HepG2 (cell line): ENCODE results near the gene SNRNP35. TPM values are rescaled to one million over a fixed set of nuclear protein-coding genes. Genes with fewer than 3 reads are reported as not detected.

ENCODE experiments used
- ATAC-seq: fragments of 200-7000 bp; cut with Tn5 transposase; 3 replicates; pipeline ENCODE4 v1.9.1; 2020; ENCODE audit warnings: mild to moderate bottlenecking, moderate library complexity
- BruUV-seq: library from RNA; stranded (reverse); fragments of 400-500 nt; replicated peaks from 2 replicates; lab custom pipeline; 2021; lab: Mats Ljungman, UMichigan
- CTCF ChIA-PET: fragments of 300-600 bp; formaldehyde crosslinking; extraction: SDS; loops from one replicate; lab custom pipeline; 2021; ENCODE audit warnings: low total read pairs, inconsistent platforms, low intra/inter-chr PET ratio; lab: Yijun Ruan, JAX
- POLR2A ChIA-PET: fragments of 350-600 bp; sonication (Branson Sonifier 250); formaldehyde crosslinking; loops from one replicate; lab custom pipeline; 2020; ENCODE audit warnings: antibody characterized with exemption, inconsistent platforms; lab: Yijun Ruan, JAX
- DNase-seq: peaks from one replicate; pipeline ENCODE4 v3.0.0-alpha.2; 2015; ENCODE audit warnings: low spot score
- FAIRE-seq: peaks from 3 replicates; lab custom pipeline; 2011; peaks lifted over from hg19 to GRCh38; lab: Jason Lieb, UNC
- H2AFZ ChIP-seq: one replicate; pipeline ENCODE4 v1.6.1; 2011; ENCODE audit warnings: low read length, inconsistent platforms
- H3K27ac ChIP-seq: fragments of 300-600 bp; 3 replicates; pipeline ENCODE4 v1.8.0; 2011; ENCODE audit warnings: mixed run types, mild to moderate bottlenecking, mixed read lengths, low read length, inconsistent platforms; ENCODE audit not compliant: insufficient read depth; ENCODE audit errors: extremely low read length
- H3K27me3 ChIP-seq, 2 experiments: fragments of 200-600 bp in 1 of 2; 2 replicates in 1 of 2; 3 replicates in 1 of 2; pipeline versions ENCODE4 v1.6.0 to v1.8.0; 2011; ENCODE audit warnings: low read length in 2 of 2, mild to moderate bottlenecking in 2 of 2, moderate library complexity in 2 of 2, inconsistent platforms in 1 of 2; ENCODE audit not compliant: insufficient read depth in 2 of 2, control insufficient read depth in 1 of 2
- H3K36me3 ChIP-seq, 2 experiments: fragments of 200-600 bp in 1 of 2; replicated peaks in 1 of 2; 2 replicates in 1 of 2; 3 replicates in 1 of 2; pipeline versions ENCODE4 v1.5.1 to v1.8.0; 2011; ENCODE audit warnings: low read length in 2 of 2, inconsistent platforms in 1 of 2; ENCODE audit not compliant: insufficient read depth in 2 of 2, control insufficient read depth in 1 of 2
- H3K4me1 ChIP-seq: 2 replicates; pipeline ENCODE4 v1.5.1; 2012; ENCODE audit warnings: low read length, inconsistent platforms; ENCODE audit not compliant: insufficient read depth
- H3K4me2 ChIP-seq: 2 replicates; pipeline ENCODE4 v1.6.0; 2011; ENCODE audit warnings: low read depth, low read length, inconsistent platforms
- H3K4me3 ChIP-seq, 3 experiments: fragments of 200-600 bp in 1 of 3; sonication (generic), shearing (Covaris generic) in 1 of 3; replicated peaks in 1 of 3; 2 replicates each; pipeline ENCODE4 v1.5.1; 2011 to 2016; ENCODE audit warnings: low read length in 3 of 3, inconsistent platforms in 2 of 3, low read depth in 2 of 3, mild to moderate bottlenecking in 2 of 3, control low read depth in 1 of 3, mixed read lengths in 1 of 3; ENCODE audit not compliant: insufficient read depth in 1 of 3
- H3K79me2 ChIP-seq: one replicate; pipeline ENCODE4 v1.6.1; 2011; ENCODE audit warnings: low read length, inconsistent platforms; ENCODE audit not compliant: insufficient read depth
- H3K9ac ChIP-seq: 2 replicates; pipeline ENCODE4 v1.6.0; 2011; ENCODE audit warnings: mild to moderate bottlenecking, low read depth, low read length, inconsistent platforms; ENCODE audit not compliant: insufficient read depth
- H3K9me3 ChIP-seq: 2 replicates; pipeline ENCODE4 v1.5.1; 2012; ENCODE audit warnings: mild to moderate bottlenecking, low read length
- H4K20me1 ChIP-seq: 2 replicates; pipeline ENCODE4 v1.6.0; 2011; ENCODE audit warnings: inconsistent platforms, mild to moderate bottlenecking, low read length, moderate library complexity; ENCODE audit not compliant: insufficient read depth
- ADNP ChIP-seq: sonication (generic); formaldehyde crosslinking; IDR thresholded peaks from 2 replicates; pipeline ENCODE4 v1.4.0; 2020; ENCODE audit warnings: missing genetic modification reagents
- BRCA1 ChIP-seq: sonication (generic); formaldehyde crosslinking; IDR thresholded peaks from 2 replicates; pipeline ENCODE4 v1.4.0; 2020; ENCODE audit warnings: missing genetic modification reagents
- DZIP1 ChIP-seq: sonication (generic); formaldehyde crosslinking; IDR thresholded peaks from 2 replicates; pipeline ENCODE4 v1.5.0; 2020; ENCODE audit warnings: mild to moderate bottlenecking, missing genetic modification reagents
- EED ChIP-seq: sonication (generic); formaldehyde crosslinking; IDR thresholded peaks from 2 replicates; pipeline ENCODE4 v1.5.0; 2020; ENCODE audit warnings: mild to moderate bottlenecking, missing genetic modification reagents
- EHMT2 ChIP-seq: fragments of 200-600 bp; sonication (generic); IDR thresholded peaks from 2 replicates; pipeline ENCODE4 v1.7.0; 2017; ENCODE audit warnings: antibody characterized with exemption, low read depth, low read length, borderline replicate concordance
- FOXP1 ChIP-seq, 2 experiments: fragments of 450-650 bp in 1 of 2; IDR thresholded peaks; 2 replicates each; pipeline ENCODE4 v1.6.1; 2017 to 2018; ENCODE audit warnings: antibody characterized with exemption in 1 of 2
- GTF3A ChIP-seq: sonication (generic); formaldehyde crosslinking; conservative IDR thresholded peaks from 2 replicates; pipeline ENCODE4 v1.4.0; 2020; ENCODE audit warnings: mild to moderate bottlenecking, missing genetic modification reagents
- ISL2 ChIP-seq: sonication (generic); formaldehyde crosslinking; IDR thresholded peaks from 2 replicates; pipeline ENCODE4 v1.5.0; 2020; ENCODE audit warnings: missing genetic modification reagents
- NRL ChIP-seq: sonication (generic); formaldehyde crosslinking; IDR thresholded peaks from 2 replicates; pipeline ENCODE4 v1.5.0; 2020; ENCODE audit warnings: missing genetic modification reagents, mild to moderate bottlenecking, moderate library complexity, borderline replicate concordance
- PITX1 ChIP-seq: sonication (generic); formaldehyde crosslinking; IDR thresholded peaks from 2 replicates; pipeline ENCODE4 v1.5.1; 2020; ENCODE audit warnings: mild to moderate bottlenecking, missing genetic modification reagents
- RCOR2 ChIP-seq: IDR thresholded peaks from 2 replicates; pipeline ENCODE4 v1.6.1; 2016; ENCODE audit warnings: missing biosample characterization, missing genetic modification reagents
- SAFB2 ChIP-seq: sonication (generic); formaldehyde crosslinking; IDR thresholded peaks from 2 replicates; pipeline ENCODE4 v1.5.1; 2020; ENCODE audit warnings: missing genetic modification reagents, low read depth, mild to moderate bottlenecking, borderline replicate concordance
- THAP11 ChIP-seq: IDR thresholded peaks from 2 replicates; pipeline ENCODE4 v1.6.1; 2016; ENCODE audit warnings: missing biosample characterization, missing genetic modification reagents
- ZNF264 ChIP-seq: sonication (generic); formaldehyde crosslinking; IDR thresholded peaks from 2 replicates; pipeline ENCODE4 v1.4.0; 2020; ENCODE audit warnings: missing genetic modification reagents
- ZNF335 ChIP-seq: sonication (generic); formaldehyde crosslinking; IDR thresholded peaks from 2 replicates; pipeline ENCODE4 v1.4.0; 2020; ENCODE audit warnings: missing genetic modification reagents
- ZNF451 ChIP-seq: sonication (generic); formaldehyde crosslinking; IDR thresholded peaks from 2 replicates; pipeline ENCODE4 v1.5.0; 2020; ENCODE audit warnings: mild to moderate bottlenecking, missing genetic modification reagents
- ZNF772 ChIP-seq: sonication (generic); formaldehyde crosslinking; IDR thresholded peaks from 2 replicates; pipeline ENCODE4 v1.5.0; 2020; ENCODE audit warnings: mild to moderate bottlenecking, missing genetic modification reagents
- ZSCAN21 ChIP-seq: sonication (generic); formaldehyde crosslinking; IDR thresholded peaks from 2 replicates; pipeline ENCODE4 v1.8.0; 2022; ENCODE audit warnings: mild to moderate bottlenecking, missing genetic modification reagents, moderate library complexity, borderline replicate concordance
- WGBS: methylation state at CpG from one replicate; pipeline ENCODE4 v1.1.6; 2017; ENCODE audit warnings: low lambda C conversion rate; 5-methylcytosine and 5-hydroxymethylcytosine counted together
- in situ Hi-C: cut with HindIII; loops from 2 replicates; pipeline ENCODE4 v1.10.0; 2017; ENCODE audit warnings: low pct_unique_long_range_greater_than_20kb; ENCODE audit not compliant: extremely low pct_ligation_motif_present
- intact Hi-C: fragments of 100-400 bp; cut with micrococcal nuclease; formaldehyde crosslinking; loops from one replicate; pipeline ENCODE4 v1.10.0; 2022; ENCODE audit not compliant: unreplicated experiment
- polyA plus RNA-seq, 8 experiments: library from polyadenylated mRNA; depleted of rRNA in 3 of 8; stranded (reverse) in 7 of 8; unstranded in 1 of 8; fragments of >200 nt; fragmentation: Illumina TruSeq in 4 of 8; extraction: Trizol in 4 of 8; gene quantifications; 2 replicates each; pipeline versions ENCODE4 v1.2.1 to v1.2.3, GENCODE V29; 2011 to 2016; ENCODE audit warnings: low read depth in 4 of 8, missing spikeins in 1 of 8, mixed read lengths in 1 of 8; ENCODE audit not compliant: insufficient read depth in 1 of 8
- total RNA-seq, 5 experiments: library from RNA; depleted of rRNA; stranded (reverse); fragments of >200 nt; fragmentation: Illumina TruSeq; extraction: Trizol; gene quantifications; 2 replicates each; pipeline ENCODE4 v1.2.3, GENCODE V29; 2016; ENCODE audit warnings: low read depth in 1 of 5
- TF ChIP-seq, protein P1 (sequence below): IDR thresholded peaks from 2 replicates; pipeline ENCODE4 v1.6.1; 2016; ENCODE audit warnings: low read depth
- TF ChIP-seq, protein P2 (sequence below): sonication (generic); formaldehyde crosslinking; IDR thresholded peaks from 2 replicates; pipeline ENCODE4 v1.4.0; 2020; ENCODE audit warnings: missing genetic modification reagents; ENCODE audit errors: not compliant biosample characterization

SNRNP35 gene
- total and polyA plus RNA-seq, 2 of the 13 experiments (the other 11 are each of a cell fraction or from before 2014, with no cell fraction given) = 11.3 to 22.6 TPM

- CTCF ChIA-PET = no interaction called here
- FAIRE-seq = no peak
- 100% methylated on average over 4 of the region's 4 CpGs for WGBS
- Histone ChIP-seq H3K4me2 (no peak overlapping the region), H3K27me3 (no peaks in the 10 kb centered on the region), H3K36me3 (peaks cover 4 to 18% of the 10 kb centered on the region in 2 experiments; a peak in 4 of 5 replicates), H3K9ac (no peak overlapping the region), H3K27ac (no peak overlapping the region), H3K9me3 (no peaks in the 10 kb centered on the region), H3K4me1 (peaks cover 13% of the 10 kb centered on the region), H4K20me1 (no peaks in the 10 kb centered on the region), H2AFZ (no peak overlapping the region), H3K4me3 (no peak overlapping the region), H3K79me2 (peaks cover 16% of the 10 kb centered on the region)
- POLR2A ChIA-PET = no interaction called here
- in situ Hi-C loops (no loop called here), intact Hi-C loops (no loop called here)
- DNase-seq = no peak
- no TSS peak for BruUV-seq
- ATAC-seq = no peak
- TF ChIP-seq ZNF264 (CRISPR knock-in tag) (no peak), ADNP (CRISPR knock-in tag) (no peak), FOXP1 (IDR thresholded peaks at IDR 0.05) (no peak), FOXP1 (CRISPR knock-in tag; IDR thresholded peaks at IDR 0.05) (no peak), DZIP1 (no peak), RCOR2 (CRISPR knock-in tag) (no peak), BRCA1 (CRISPR knock-in tag) (no peak), NRL (CRISPR knock-in tag) (no peak), EED (CRISPR knock-in tag) (no peak), PITX1 (CRISPR knock-in tag) (no peak), THAP11 (CRISPR knock-in tag) (no peak), GTF3A (no peak), ISL2 (CRISPR knock-in tag) (no peak), EHMT2 (no peak), ZNF451 (CRISPR knock-in tag) (no peak), ZNF772 (CRISPR knock-in tag) (no peak), ZSCAN21 (CRISPR knock-in tag) (no peak), ZNF335 (CRISPR knock-in tag) (no peak), SAFB2 (CRISPR knock-in tag) (no peak)
- TF ChIP-seq, protein P1, sequence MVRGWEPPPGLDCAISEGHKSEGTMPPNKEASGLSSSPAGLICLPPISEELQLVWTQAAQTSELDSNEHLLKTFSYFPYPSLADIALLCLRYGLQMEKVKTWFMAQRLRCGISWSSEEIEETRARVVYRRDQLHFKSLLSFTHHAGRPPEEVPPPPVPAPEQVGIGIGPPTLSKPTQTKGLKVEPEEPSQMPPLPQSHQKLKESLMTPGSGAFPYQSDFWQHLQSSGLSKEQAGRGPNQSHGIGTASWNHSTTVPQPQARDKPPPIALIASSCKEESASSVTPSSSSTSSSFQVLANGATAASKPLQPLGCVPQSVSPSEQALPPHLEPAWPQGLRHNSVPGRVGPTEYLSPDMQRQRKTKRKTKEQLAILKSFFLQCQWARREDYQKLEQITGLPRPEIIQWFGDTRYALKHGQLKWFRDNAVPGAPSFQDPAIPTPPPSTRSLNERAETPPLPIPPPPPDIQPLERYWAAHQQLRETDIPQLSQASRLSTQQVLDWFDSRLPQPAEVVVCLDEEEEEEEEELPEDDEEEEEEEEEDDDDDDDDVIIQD (CRISPR knock-in tag) = no peak
- TF ChIP-seq, protein P2, sequence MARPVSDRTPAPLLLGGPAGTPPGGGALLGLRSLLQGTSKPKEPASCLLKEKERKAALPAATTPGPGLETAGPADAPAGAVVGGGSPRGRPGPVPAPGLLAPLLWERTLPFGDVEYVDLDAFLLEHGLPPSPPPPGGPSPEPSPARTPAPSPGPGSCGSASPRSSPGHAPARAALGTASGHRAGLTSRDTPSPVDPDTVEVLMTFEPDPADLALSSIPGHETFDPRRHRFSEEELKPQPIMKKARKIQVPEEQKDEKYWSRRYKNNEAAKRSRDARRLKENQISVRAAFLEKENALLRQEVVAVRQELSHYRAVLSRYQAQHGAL (CRISPR knock-in tag) = no peak
Measured at GRCh38 chr12:123465084-123465483, 7.1 kb downstream of the SNRNP35 start.
